Cardiac muscle cell (in vitro differentiated cells and primary cell): ENCODE measurements around the gene KPNA4. TPM values are rescaled to one million over a fixed set of nuclear protein-coding genes. Genes with fewer than 3 reads are reported as not detected.

Experiments
- DNase-seq, 2 donors: peaks; one replicate each; pipeline versions ENCODE4 v3.0.0 to v3.0.0-alpha.2; 2010 to 2017; ENCODE audit warnings: low read depth in 1 of 2, low spot score in 1 of 2
- H3K27ac ChIP-seq: fragments of 200-600 bp; sonication (generic); 2 replicates; pipeline ENCODE4 v1.5.1; 2016
- H3K27me3 ChIP-seq: fragments of 200-600 bp; sonication (generic); 2 replicates; pipeline ENCODE4 v1.6.0; 2016; ENCODE audit warnings: control low read depth
- H3K36me3 ChIP-seq: fragments of 200-600 bp; sonication (generic); 2 replicates; pipeline ENCODE4 v1.5.1; 2016; ENCODE audit warnings: control low read depth
- H3K4me1 ChIP-seq: fragments of 200-600 bp; sonication (generic); 2 replicates; pipeline ENCODE4 v1.8.1; 2017; ENCODE audit warnings: low read depth, mild to moderate bottlenecking, mixed run types
- H3K4me3 ChIP-seq: fragments of 200-600 bp; sonication (generic); 2 replicates; pipeline ENCODE4 v1.5.1; 2016; ENCODE audit warnings: mild to moderate bottlenecking
- H3K9me3 ChIP-seq: fragments of 200-600 bp; sonication (generic); 2 replicates; pipeline ENCODE4 v1.5.1; 2017; ENCODE audit warnings: low read depth, mild to moderate bottlenecking, control low read depth
- CTCF ChIP-seq: IDR thresholded peaks from 2 replicates; pipeline ENCODE4 v1.5.1; 2012; ENCODE audit warnings: low read depth, mild to moderate bottlenecking, low read length
- polyA plus RNA-seq: library from polyadenylated mRNA; unstranded; fragments of >200 nt; fragmentation: Nextera tagmentation; extraction: Ambion mirVana; gene quantifications from 2 replicates; pipeline ENCODE4 v1.2.1, GENCODE V29; 2016
- total RNA-seq: library from RNA; depleted of rRNA; stranded (reverse); fragments of >200 nt; gene quantifications from 2 replicates; pipeline ENCODE4 v1.2.3, GENCODE V29; 2016

KPNA4 gene
- total and polyA plus RNA-seq, 2 experiments from 2014 or later, result 11.7 to 18.5 TPM

GRCh38 chr3:160446522-160447056, 118.8 kb downstream of the KPNA4 start:
- TF ChIP-seq CTCF, result no peak
- no peaks in the 10 kb centered on the region for H3K9me3 ChIP-seq
- H3K4me3 ChIP-seq, result no peak overlapping the region
- H3K36me3 ChIP-seq, result no peaks in the 10 kb centered on the region
- H3K27me3 ChIP-seq, result no peaks in the 10 kb centered on the region
- DNase-seq, result no peak
- H3K27ac ChIP-seq, result no peak overlapping the region
- H3K4me1 ChIP-seq, result no peaks in the 10 kb centered on the region

GRCh38 chr3:160445854-160446253, 119.5 kb downstream of the KPNA4 start:
- H3K27me3 ChIP-seq, result no peaks in the 10 kb centered on the region
- no peak for TF ChIP-seq CTCF
- no peak overlapping the region for H3K27ac ChIP-seq
- no peaks in the 10 kb centered on the region for H3K9me3 ChIP-seq
- no peaks in the 10 kb centered on the region for H3K36me3 ChIP-seq
- no peak for DNase-seq
- no peaks in the 10 kb centered on the region for H3K4me1 ChIP-seq
- no peak overlapping the region for H3K4me3 ChIP-seq

Other genes with a start within 250 kb of the KPNA4 start
- 30.1 and 42.5 TPM in 2 replicates for gene IFT80, start 166.3 kb downstream of the KPNA4 start, total RNA-seq
- 24.1 and 25.0 TPM in 2 replicates for gene IFT80, start 166.3 kb downstream of the KPNA4 start, polyA plus RNA-seq
- 33.3 and 91.6 TPM in 2 replicates for gene SMC4, start 165.9 kb downstream of the KPNA4 start, total RNA-seq
- 63.0 and 142 TPM in 2 replicates for gene SMC4, start 165.9 kb downstream of the KPNA4 start, polyA plus RNA-seq
- 3.2 and 15.5 TPM in 2 replicates for gene TRIM59, start 115.8 kb downstream of the KPNA4 start, total RNA-seq
- gene TRIM59, start 115.8 kb downstream of the KPNA4 start, polyA plus RNA-seq, result 11.1 and 32.3 TPM in 2 replicates
- gene ARL14, start 111.6 kb upstream of the KPNA4 start, total RNA-seq, result not detected in 2 replicates
- not detected in 2 replicates for gene ARL14, start 111.6 kb upstream of the KPNA4 start, polyA plus RNA-seq
- gene PPM1L, start 190.7 kb upstream of the KPNA4 start, total RNA-seq, result 12.6 and 13.5 TPM in 2 replicates
- gene PPM1L, start 190.7 kb upstream of the KPNA4 start, polyA plus RNA-seq, result 1.2 and 4.6 TPM in 2 replicates